Activated CD4-positive, alpha-beta T cell treated with anti-CD3 and anti-CD28 coated beads, Interleukin-2, amount 10 ng/mL, durations not matched to agents 7 days and 5 days (primary cell): ENCODE data around the gene UBR3. TPM values are rescaled to one million over a fixed set of nuclear protein-coding genes. Genes with fewer than 3 reads are reported as not detected.

ENCODE experiments used
- CTCF ChIA-PET: fragments of 350-600 bp; sonication (Branson Sonifier 250); formaldehyde crosslinking; loops from one replicate; lab custom pipeline; 2021; ENCODE audit warnings: antibody characterized with exemption; lab: Charles Lee
- POLR2A ChIA-PET: fragments of 350-600 bp; sonication (Branson Sonifier 250); formaldehyde crosslinking; loops from one replicate; lab custom pipeline; 2021; ENCODE audit warnings: antibody characterized with exemption; lab: Charles Lee
- DNase-seq: peaks from one replicate; pipeline ENCODE4 v3.0.0-alpha.2; 2020
- H3K27ac Mint-ChIP-seq: one replicate; pipeline ENCODE4 v1.8.0; 2021; ENCODE audit warnings: mild to moderate bottlenecking, moderate library complexity, mixed read lengths
- H3K27me3 Mint-ChIP-seq: one replicate; pipeline ENCODE4 v1.8.0; 2021; ENCODE audit warnings: mixed read lengths
- H3K36me3 Mint-ChIP-seq: one replicate; pipeline ENCODE4 v1.8.0; 2021; ENCODE audit warnings: low read depth, mixed read lengths
- H3K4me1 Mint-ChIP-seq: one replicate; pipeline ENCODE4 v1.8.0; 2021; ENCODE audit warnings: mixed read lengths
- H3K4me3 Mint-ChIP-seq: one replicate; pipeline ENCODE4 v1.8.0; 2021; ENCODE audit warnings: mild to moderate bottlenecking, moderate library complexity, mixed read lengths
- H3K9me3 Mint-ChIP-seq: one replicate; pipeline ENCODE4 v1.8.0; 2021; ENCODE audit warnings: mixed read lengths
- total RNA-seq, 2 experiments: library from RNA; stranded (reverse); gene quantifications; one replicate each; pipeline ENCODE4 v1.2.3, GENCODE V29; 2021

Gene UBR3
- total RNA-seq, 2 experiments from 2014 or later, result 22.4 to 27.4 TPM

- DNase-seq, result no peak
- Mint-ChIP-seq H3K4me3 (no peak overlapping the region), H3K4me1 (no peaks in the 10 kb centered on the region), H3K27me3 (no peaks in the 10 kb centered on the region), H3K36me3 (peaks cover 5% of the 10 kb centered on the region), H3K27ac (no peak overlapping the region), H3K9me3 (no peaks in the 10 kb centered on the region)
- ChIA-PET POLR2A (no interaction called here), CTCF (no interaction called here)
These were observed 198.0 kb downstream of the UBR3 start for GRCh38 chr2:170025223-170025622.

GRCh38 chr2:170026361-170026760, 199.1 kb downstream of the UBR3 start:
- H3K27ac Mint-ChIP-seq, result no peak overlapping the region

GRCh38 chr2:170029551-170029950, 202.3 kb downstream of the UBR3 start:
- POLR2A ChIA-PET, result no interaction called here
- no peaks in the 10 kb centered on the region for H3K9me3 Mint-ChIP-seq
- H3K27me3 Mint-ChIP-seq, result no peaks in the 10 kb centered on the region
- CTCF ChIA-PET, result no interaction called here
- peaks cover 14% of the 10 kb centered on the region for H3K36me3 Mint-ChIP-seq
- H3K4me3 Mint-ChIP-seq, result no peak overlapping the region
- H3K27ac Mint-ChIP-seq, result no peak overlapping the region
- no peak for DNase-seq
- H3K4me1 Mint-ChIP-seq, result no peaks in the 10 kb centered on the region

More at GRCh38 chr2:170026361-170026760, 199.1 kb downstream of the UBR3 start:
- H3K4me3 Mint-ChIP-seq, result no peak overlapping the region
- no peaks in the 10 kb centered on the region for H3K27me3 Mint-ChIP-seq
- H3K36me3 Mint-ChIP-seq, result peaks cover 10% of the 10 kb centered on the region
- no peak for DNase-seq
- H3K9me3 Mint-ChIP-seq, result no peaks in the 10 kb centered on the region
- H3K4me1 Mint-ChIP-seq, result no peaks in the 10 kb centered on the region
- POLR2A ChIA-PET, result no interaction called here
- CTCF ChIA-PET, result no interaction called here

GRCh38 chr2:170030040-170030439, 202.8 kb downstream of the UBR3 start:
- no peaks in the 10 kb centered on the region for H3K27me3 Mint-ChIP-seq
- H3K9me3 Mint-ChIP-seq, result no peaks in the 10 kb centered on the region
- H3K4me1 Mint-ChIP-seq, result no peaks in the 10 kb centered on the region
- H3K36me3 Mint-ChIP-seq, result peaks cover 14% of the 10 kb centered on the region
- CTCF ChIA-PET, result no interaction called here
- H3K27ac Mint-ChIP-seq, result no peak overlapping the region
- POLR2A ChIA-PET, result no interaction called here
- H3K4me3 Mint-ChIP-seq, result no peak overlapping the region
- DNase-seq, result no peak

- no peaks in the 10 kb centered on the region for H3K4me1 Mint-ChIP-seq
- no peaks in the 10 kb centered on the region for H3K27me3 Mint-ChIP-seq
- ChIA-PET CTCF (no interaction called here), POLR2A (no interaction called here)
- no peak overlapping the region for H3K4me3 Mint-ChIP-seq
- no peak for DNase-seq
- no peaks in the 10 kb centered on the region for H3K9me3 Mint-ChIP-seq
- H3K36me3 Mint-ChIP-seq, result peaks cover 14% of the 10 kb centered on the region
- no peak overlapping the region for H3K27ac Mint-ChIP-seq
These were observed 204.0 kb downstream of the UBR3 start for GRCh38 chr2:170031288-170031687.

GRCh38 chr2:170034596-170034995, 207.3 kb downstream of the UBR3 start:
- Mint-ChIP-seq H3K36me3 (peaks cover 13% of the 10 kb centered on the region), H3K4me1 (no peaks in the 10 kb centered on the region)

GRCh38 chr2:170038734-170039133, 211.5 kb downstream of the UBR3 start:
- Mint-ChIP-seq H3K4me1 (no peaks in the 10 kb centered on the region), H3K9me3 (no peaks in the 10 kb centered on the region), H3K4me3 (no peak overlapping the region), H3K27me3 (no peaks in the 10 kb centered on the region), H3K27ac (no peak overlapping the region), H3K36me3 (no peaks in the 10 kb centered on the region)
- no peak for DNase-seq
- CTCF ChIA-PET, result no interaction called here
- POLR2A ChIA-PET, result no interaction called here

More at GRCh38 chr2:170034596-170034995, 207.3 kb downstream of the UBR3 start:
- Mint-ChIP-seq H3K4me3 (no peak overlapping the region), H3K27me3 (no peaks in the 10 kb centered on the region), H3K9me3 (no peaks in the 10 kb centered on the region), H3K27ac (no peak overlapping the region)
- POLR2A ChIA-PET, result no interaction called here
- DNase-seq, result no peak
- CTCF ChIA-PET, result no interaction called here

- H3K4me1 Mint-ChIP-seq, result no peaks in the 10 kb centered on the region
- POLR2A ChIA-PET, result no interaction called here
- no peak overlapping the region for H3K4me3 Mint-ChIP-seq
- no peaks in the 10 kb centered on the region for H3K9me3 Mint-ChIP-seq
- H3K27ac Mint-ChIP-seq, result no peak overlapping the region
- DNase-seq, result no peak
- no peaks in the 10 kb centered on the region for H3K27me3 Mint-ChIP-seq
- CTCF ChIA-PET, result no interaction called here
- H3K36me3 Mint-ChIP-seq, result no peaks in the 10 kb centered on the region
These were observed 212.3 kb downstream of the UBR3 start for GRCh38 chr2:170039401-170040172.

GRCh38 chr2:170044751-170045478, 217.7 kb downstream of the UBR3 start:
- H3K27me3 Mint-ChIP-seq, result no peaks in the 10 kb centered on the region
- no peak for DNase-seq
- H3K9me3 Mint-ChIP-seq, result peaks cover 2% of the 10 kb centered on the region
- ChIA-PET CTCF (no interaction called here), POLR2A (no interaction called here)
- H3K4me1 Mint-ChIP-seq, result no peaks in the 10 kb centered on the region
- H3K27ac Mint-ChIP-seq, result no peak overlapping the region
- peaks cover 3% of the 10 kb centered on the region for H3K36me3 Mint-ChIP-seq
- H3K4me3 Mint-ChIP-seq, result no peak overlapping the region

GRCh38 chr2:170047331-170048065, 220.2 kb downstream of the UBR3 start:
- Mint-ChIP-seq H3K36me3 (peaks cover 3% of the 10 kb centered on the region), H3K27me3 (no peaks in the 10 kb centered on the region), H3K9me3 (peaks cover 2% of the 10 kb centered on the region), H3K27ac (no peak overlapping the region), H3K4me1 (no peaks in the 10 kb centered on the region), H3K4me3 (no peak overlapping the region)
- CTCF ChIA-PET, result no interaction called here
- no peak for DNase-seq
- POLR2A ChIA-PET, result no interaction called here

GRCh38 chr2:170052151-170052550, 224.9 kb downstream of the UBR3 start:
- no peaks in the 10 kb centered on the region for H3K27me3 Mint-ChIP-seq
- no peak for DNase-seq
- POLR2A ChIA-PET, result no interaction called here
- no peaks in the 10 kb centered on the region for H3K9me3 Mint-ChIP-seq
- peaks cover 1% of the 10 kb centered on the region for H3K36me3 Mint-ChIP-seq
- no peak overlapping the region for H3K27ac Mint-ChIP-seq
- CTCF ChIA-PET, result no interaction called here
- H3K4me3 Mint-ChIP-seq, result no peak overlapping the region
- H3K4me1 Mint-ChIP-seq, result no peaks in the 10 kb centered on the region

- H3K9me3 Mint-ChIP-seq, result no peaks in the 10 kb centered on the region
- CTCF ChIA-PET, result no interaction called here
- POLR2A ChIA-PET, result no interaction called here
- H3K4me3 Mint-ChIP-seq, result no peak overlapping the region
- H3K27ac Mint-ChIP-seq, result no peak overlapping the region
- H3K36me3 Mint-ChIP-seq, result peaks cover 2% of the 10 kb centered on the region
- H3K4me1 Mint-ChIP-seq, result no peaks in the 10 kb centered on the region
- H3K27me3 Mint-ChIP-seq, result no peaks in the 10 kb centered on the region
- no peak for DNase-seq
These were observed 227.7 kb downstream of the UBR3 start for GRCh38 chr2:170054997-170055396.

- POLR2A ChIA-PET, result no interaction called here
- H3K9me3 Mint-ChIP-seq, result no peaks in the 10 kb centered on the region
- no peak for DNase-seq
These were observed 229.6 kb downstream of the UBR3 start for GRCh38 chr2:170056900-170057299.

More at GRCh38 chr2:170056900-170057299, 229.6 kb downstream of the UBR3 start:
- Mint-ChIP-seq H3K4me3 (no peak overlapping the region), H3K36me3 (peaks cover 6% of the 10 kb centered on the region), H3K4me1 (no peaks in the 10 kb centered on the region), H3K27me3 (no peaks in the 10 kb centered on the region), H3K27ac (no peak overlapping the region)
- CTCF ChIA-PET, result no interaction called here
